Fibroblast of peridontal ligament (primary cell): ENCODE measurements around the gene FAM3A.
"Not testable (repeated sequence)": the region's sequence is repeated elsewhere in the genome, so short reads cannot be mapped to it uniquely, and the experiment has no call there.

Source experiments
- DNase-seq: peaks from one replicate; pipeline ENCODE4 v3.0.0-alpha.2; 2010; ENCODE audit errors: extremely low read depth

The FAM3A gene

DNA sequence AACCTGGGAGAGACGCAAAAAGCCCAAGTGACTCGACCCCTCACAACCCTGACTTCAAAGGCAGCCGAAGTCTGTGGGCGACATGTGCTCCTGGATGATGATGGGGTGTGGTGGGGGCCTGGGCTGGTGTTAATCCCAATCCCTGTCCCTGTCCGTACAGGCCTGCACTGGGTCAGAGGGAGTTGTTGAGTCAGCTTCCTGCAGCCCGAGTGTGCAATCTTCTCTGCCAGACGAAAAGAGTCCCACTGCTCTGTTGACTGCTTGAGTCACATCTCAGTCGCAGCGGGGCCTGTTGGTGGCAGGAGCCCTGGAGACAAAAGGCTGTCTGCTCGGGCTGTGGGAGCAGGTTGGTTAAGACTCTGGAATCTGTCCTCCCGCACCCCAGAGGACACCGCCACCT is 10.3 kb downstream of the FAM3A start:
- no peak for DNase-seq

DNA sequence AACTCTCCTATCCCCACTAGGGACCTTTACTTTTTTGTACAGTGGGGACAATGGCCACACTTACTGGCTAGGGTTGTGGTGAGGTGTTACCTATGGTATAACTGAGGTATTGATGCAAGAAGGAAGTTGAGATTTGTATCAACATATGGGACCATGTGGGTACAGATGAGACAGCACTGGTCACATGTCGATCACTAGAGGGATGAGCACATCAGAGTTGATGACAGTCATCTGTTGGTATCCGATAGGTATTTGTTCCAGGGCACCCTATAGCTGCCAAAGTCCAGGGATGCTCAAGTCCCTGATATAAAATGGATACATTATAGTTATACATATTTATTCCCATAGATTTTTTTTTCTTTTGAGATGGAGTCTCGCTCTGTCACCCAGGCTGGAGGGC is 13.0 kb downstream of the FAM3A start:
- no peak for DNase-seq

DNA sequence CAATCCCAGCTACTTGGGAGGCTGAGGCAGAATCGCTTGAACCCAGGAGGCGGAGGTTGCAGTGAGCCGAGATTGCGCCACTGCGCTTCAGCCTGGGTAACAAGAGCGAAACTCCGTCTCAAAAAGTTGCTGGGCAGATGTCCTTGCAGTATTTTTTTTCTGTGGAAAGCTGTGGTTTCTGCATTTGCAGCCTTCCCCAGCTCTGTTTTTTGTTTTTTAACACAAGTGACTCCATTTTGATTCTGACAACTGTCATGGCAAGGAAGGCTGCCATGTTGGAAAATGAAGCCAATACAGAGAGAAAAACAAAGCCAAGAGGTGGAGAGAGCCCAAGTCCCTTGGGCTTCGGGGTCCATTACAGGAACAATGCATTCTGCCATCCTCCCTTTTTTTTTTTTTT is 13.9 kb downstream of the FAM3A start:
- DNase-seq, result no peak

DNA sequence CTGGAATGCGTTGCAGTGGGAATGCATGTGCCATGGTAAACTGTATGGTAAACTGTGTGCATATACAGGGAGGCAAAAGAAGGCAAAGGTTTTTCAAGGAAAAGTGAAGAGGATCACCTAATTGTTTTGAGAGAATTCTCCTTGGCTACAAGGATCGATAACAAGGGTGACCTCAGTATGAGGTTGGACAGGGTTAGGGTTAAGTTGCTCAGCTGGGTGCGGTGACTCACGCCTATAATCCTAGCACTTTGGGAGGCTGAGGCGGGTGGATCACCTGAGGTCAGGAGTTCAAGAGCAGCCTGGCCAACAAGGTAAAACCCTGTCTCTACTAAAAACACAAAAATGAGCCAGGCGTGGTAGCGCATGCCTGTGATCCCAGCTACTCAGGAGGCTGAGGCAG is 14.6 kb downstream of the FAM3A start:
- DNase-seq, result not testable (repeated sequence)

DNA sequence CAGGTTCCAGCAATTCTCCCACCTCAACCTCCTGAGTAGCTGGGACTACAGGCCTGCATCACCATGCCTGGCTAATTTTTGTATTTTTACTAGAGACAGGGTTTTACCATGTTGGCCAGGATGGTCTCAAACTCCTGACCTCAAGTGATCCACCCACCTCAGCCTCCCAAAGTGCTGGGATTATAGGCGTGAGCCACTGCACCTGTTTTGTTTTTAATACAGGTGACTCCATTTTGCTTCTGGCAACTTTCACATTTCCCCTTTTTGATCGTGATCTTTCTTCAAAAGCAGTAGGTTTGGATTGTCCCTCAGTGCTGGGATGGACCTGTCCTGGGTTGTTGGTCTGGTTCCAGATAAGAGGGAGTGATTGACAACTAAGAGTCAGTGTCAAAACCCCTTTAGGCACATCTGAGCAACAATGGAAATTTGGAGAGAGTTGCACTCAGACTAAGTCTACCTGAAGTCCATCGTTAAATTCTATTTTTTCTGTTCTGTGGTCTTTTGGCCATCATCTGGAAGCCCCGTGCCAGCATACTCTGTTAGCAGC is 19.4 kb downstream of the FAM3A start:
- not testable (repeated sequence) for DNase-seq

DNA sequence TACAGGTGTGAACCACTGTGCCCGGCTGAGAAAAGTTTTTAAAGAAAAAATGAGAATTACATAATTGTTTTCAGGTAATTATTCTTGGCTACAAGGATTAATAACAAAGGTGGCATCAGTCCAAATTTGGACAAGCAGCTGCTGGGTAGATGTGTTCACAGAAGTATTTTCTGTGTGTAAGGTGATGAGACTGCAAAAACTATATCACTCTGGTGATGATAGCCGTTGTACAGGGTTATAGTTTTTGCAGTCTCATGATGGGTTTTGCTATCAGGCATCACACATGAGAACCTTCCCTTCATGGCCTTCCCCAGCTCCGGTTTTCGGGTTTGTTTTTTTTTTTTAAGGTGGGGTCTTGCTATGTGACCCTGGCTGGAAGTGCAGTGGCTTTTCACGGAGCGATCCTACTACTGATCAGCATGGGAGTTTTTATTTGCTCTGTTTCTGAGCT is 20.5 kb downstream of the FAM3A start:
- no peak for DNase-seq

DNA sequence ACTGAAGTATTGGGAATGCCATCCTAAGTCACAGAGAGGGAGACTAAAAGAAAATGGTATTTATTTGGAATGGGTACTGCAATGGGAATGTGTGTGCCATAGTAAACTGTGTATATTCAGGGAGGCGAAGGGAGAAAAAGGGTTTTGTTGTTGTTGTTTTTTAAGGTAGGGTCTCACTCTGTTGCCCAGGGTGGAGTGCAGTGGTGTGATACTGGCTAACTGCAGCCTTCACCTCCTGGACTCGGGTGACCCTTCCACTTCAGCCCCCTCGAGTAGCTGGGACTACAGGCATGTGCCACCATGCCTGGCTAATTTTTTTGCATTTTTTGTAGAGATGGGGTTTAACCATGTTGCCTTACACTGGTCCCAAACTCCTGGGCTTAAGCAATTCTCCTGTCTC is 21.3 kb downstream of the FAM3A start:
- DNase-seq, result no peak

DNA sequence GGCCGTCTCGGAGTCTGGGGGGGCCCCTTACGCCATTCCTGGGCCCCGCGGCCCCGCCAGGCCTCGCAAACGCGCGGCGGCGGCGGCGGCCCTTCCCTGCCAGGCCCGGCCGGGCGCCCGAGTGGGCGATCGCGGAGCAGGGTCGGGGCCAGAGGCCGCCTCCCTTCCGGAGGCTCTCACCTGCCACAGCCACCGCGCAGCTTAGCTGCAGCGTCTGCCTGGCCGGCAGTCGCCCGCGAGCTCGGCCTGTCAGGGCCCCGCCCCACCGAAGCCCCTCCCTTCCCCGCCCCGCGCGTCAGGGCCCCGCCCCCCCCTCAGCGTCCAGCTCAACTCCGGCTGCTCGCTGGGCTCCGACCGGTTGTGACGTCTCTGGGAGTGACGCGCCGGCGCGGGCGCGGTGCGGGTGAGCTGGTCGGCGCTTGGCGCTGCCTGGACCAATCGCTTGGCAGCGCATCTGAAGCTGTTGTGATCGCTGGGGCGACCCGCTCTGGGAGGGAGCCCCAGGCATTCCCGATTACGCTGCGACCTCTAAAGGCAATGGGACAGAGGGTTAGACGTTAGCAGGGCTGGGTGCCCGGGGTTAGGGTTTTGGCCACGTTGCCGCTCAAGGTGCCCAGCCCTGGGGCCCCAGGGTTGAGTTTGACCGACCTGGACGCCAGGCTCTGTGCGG is 25.5 kb downstream of the FAM3A start, which contains the start of gene SLC10A3:
SLC10A3 (minus strand) TSS at position 216 of the 670 bp plus-strand sequence. CDS start 1,689 bp downstream, outside the sequence.
- DNase-seq, result peak; percentile 88

DNA sequence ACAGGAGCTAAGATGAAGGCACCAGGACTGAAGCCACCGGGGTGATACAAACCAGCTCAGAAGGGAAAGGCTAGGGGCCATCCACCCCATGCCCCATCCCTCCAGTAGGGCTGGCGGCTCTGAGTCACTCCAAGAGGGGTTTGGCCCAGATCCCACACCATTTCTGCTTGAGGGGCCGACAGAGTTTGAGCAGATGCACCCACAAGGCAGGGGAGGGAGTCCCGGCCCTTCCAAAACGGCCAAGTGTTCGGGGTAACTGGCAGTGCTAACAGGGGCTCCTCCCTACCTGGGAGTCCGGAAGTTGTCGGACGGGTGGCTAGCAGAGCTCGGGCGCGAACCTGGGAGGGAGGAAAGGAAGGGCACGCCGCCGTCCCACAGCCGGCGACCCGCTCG is 26.0 kb downstream of the FAM3A start:
- DNase-seq, result peak; percentile 53

DNA sequence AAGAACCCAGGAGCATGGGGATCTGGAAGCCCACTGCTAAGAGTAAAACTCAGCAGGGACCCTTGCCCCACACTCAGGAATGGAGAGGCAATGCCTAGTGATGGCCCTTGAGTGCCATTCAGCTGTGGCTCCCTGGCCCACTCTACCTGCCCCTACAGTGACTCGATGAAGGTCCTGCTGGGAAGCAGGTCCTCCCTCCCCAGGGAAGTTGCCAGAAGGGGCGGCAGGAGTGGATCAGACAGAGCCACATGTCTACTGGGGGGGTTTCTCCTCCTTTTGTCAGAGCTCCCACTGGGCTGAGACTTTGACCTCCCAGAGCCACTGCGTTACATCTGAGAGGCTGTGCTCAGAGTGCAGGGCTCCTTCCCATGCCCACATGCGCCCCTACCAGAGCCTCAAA is 26.9 kb downstream of the FAM3A start:
- no peak for DNase-seq

DNA sequence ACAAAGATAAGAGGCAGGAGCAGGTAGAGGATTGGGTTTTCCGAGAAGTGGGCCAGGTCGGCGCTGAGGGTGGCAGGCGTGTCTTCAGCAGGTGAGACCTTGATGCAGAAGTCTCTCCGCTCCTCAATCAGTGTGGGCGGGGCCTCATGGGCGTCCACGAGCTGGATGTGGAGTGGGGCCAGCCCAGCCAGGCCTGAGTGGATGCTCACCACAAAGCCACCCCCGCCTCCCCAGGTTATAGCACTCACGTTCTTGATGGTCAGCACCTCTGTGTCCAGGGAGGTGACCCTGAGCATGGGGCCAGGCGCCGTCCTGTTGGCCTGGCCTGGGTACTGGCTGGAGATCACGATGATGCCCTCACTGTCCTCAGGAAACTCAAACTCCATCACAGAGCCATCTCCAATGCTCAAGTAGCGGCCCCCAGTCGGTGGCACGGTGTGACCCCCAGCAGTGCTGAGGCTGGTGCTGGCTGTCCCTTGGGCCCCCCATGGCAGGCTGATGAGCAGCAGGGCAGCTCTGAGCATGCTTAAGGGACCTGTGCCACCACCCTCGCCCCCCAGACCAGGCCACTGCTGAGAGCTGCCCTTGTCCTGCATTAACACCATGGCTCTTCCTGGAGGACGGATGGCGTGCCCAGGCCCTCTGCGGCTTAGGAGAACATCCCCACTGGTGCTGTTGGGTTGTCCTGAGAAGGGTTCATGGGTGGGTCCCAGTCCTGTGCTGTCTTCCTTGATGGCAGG is 27.5 kb downstream of the FAM3A start:
- DNase-seq, result no peak

DNA sequence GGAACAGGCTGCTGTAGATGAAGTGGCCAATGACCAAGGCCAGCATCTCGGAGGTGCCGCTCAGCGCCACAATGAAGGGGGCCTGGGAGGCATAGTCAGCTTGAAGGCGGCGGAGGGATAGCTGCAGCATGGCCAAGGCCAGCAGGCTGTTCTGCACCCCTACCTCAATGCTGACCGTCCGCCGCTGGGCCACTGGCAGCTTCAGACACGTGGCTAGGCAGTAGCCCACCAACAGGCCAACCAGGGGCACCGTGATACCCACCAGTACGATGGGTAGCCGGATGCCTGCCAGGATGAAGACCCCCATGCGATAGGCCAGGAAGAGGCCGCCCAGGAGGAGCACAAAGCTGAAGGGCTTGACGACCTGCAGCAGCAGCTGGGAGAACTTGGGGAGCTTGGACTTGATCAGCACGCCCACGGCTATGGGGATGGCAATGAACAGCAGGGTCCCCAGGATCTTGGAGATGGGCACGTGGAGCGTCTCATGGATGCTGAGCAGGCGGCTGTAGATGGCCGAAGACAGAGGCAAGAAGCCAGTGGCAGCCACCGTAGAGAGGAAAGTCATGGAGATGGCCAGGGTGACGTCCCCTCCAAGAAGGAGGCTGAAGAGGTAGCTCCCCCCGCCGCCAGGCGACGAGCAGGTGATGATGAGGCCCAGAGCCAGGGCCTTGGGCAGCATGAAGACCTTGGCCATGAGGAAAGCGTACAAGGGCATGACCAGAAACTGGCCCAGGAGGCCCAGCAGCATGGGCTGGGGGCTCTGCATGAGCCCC is 28.3 kb downstream of the FAM3A start:
- DNase-seq, result no peak

DNA sequence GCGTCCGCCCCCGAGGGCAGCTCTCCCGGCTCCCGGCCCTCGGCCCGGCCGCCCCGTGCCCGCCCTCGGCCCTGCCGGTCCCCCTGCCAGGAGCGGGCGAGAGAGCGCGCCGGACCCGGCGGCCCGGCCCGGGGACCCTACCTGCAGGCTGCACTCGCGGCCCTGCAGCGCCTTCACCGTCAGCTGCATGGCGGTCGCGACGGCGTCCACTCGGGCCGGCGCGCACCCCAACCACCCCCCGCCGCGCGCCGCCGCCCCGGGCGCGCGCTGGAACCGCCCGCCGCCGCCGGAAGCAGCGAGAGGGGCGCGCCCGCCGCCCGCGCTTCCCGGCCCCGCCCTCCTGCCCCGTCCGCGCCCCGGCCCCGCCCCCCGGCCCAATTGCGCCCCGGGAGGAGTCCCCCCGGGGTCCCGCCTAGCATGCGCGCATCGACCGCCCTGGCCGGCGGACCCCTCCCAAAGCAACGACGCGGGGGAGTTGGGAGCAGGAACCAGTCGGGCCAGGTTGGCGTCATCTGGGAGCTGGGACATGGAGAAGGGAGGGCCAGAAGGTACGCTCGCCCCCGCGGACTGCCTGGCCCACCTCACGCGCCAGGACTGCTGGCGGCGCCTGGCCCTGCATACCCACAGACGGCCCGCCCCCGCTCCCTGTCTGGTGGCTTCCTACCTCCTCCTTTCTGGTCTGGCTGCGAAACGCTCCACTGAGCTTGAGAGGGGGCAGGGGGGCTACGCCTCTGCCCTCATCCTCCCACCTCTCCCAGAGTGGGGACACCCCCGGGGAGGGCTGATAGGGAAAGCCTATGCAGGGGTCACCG is 29.4 kb downstream of the FAM3A start, which contains the start of gene UBL4A:
UBL4A (minus strand) TSS at position 220 of the 812 bp plus-strand sequence; CDS start at position 189, 31 bp downstream.
- no peak for DNase-seq

DNA sequence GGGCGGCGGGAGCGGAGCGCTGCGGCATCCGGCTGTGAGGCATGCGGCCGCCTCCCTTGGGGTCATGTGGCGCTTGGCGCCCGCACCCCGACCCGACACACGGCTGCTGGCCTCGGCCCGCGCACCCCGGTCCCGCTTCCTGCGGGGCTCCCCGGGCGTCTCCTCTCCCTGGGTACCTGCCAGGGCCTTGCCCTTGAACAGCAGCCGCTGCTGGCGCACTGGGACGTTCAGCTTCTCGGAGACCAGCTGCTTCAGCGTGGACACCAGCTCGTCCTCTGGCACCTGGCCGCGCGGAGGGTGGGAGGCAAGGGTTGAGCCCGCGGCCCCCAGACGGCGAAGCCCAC is 30.0 kb downstream of the FAM3A start:
- DNase-seq, result no peak

DNA sequence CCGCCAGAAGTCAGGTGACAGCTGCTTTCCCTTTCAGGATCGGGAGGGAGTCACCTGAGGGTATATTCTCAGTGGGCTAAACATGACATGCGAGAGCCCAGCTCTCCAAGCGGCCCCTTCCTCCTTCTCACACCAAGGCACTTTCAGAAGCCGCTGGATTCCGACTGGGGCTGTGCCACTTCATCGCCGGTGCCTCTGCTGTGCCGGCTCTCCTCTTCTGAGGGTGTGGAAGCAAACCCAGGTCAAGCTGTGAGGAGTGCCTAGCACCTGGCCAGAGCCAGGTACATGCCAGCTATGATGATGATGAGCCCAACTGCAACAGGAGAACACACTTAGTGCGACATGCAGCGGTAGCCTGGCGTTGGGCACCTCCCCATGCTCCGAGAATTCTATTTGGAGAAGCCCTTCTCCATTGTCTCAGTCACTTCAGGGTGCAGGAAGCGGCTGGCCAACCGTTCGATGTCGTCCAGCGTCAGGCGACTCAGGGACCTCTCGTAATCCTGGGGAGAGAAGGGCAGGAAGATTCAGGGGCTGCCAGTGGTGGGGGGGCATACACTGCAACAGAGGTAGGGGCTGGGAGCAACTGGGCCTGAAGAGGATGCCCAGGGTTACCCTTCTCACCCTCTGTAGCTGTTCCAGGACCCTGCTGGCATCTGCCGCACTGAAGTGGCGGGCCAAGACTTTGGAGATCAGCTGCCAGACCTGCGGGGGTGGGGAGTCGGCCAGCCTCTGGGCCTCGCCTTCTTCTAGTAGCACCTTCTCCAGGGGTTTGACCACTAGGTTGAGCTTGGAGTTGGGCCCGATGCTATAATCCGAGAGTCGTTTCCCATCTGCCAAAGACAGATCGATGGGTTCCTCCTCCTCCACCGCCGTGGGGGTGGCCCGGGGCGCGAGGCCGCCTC is 30.6 kb downstream of the FAM3A start:
- DNase-seq, result no peak

DNA sequence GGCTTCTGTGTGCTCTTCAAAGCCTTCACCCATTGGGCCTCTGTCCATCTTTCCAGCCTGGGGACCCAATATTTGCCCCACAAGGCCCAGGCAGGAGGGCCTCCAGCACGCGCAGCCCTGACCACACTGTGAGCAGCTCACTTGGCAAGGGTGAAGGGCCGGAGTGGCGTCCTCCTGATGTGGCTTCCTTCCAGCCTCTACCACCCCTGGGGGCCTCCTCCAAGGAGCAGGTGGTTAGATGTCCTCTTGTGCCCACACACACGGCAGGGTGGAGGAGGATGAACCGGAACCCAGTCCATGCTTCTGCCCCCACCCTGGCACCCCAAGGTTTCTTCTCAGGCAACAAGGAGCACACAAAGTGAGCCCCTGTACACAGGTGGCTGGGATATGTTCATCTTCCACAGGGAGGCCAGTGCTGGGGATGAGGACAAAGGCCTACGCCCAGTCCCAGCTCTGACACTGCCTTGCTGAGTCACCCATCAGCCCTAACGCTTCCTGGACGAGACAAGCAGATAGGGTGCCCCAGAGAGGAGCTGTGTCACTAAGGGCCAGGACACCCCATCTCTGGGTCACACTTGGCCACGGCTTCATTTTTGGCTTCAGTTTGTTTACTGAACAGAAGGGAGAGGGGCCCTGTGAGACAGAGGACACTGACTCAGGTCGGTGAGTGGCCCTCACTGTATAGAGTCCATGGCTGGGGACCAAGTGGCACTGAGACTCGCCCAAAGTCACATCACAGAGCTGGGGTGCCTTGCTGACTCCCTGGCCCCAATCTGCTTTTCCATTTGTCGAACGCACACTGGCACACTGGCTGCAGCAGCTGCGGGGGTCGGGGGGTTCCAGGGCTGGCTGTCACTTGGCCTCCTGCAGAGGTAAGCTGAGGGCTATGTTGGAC is 31.5 kb downstream of the FAM3A start:
- no peak for DNase-seq

DNA sequence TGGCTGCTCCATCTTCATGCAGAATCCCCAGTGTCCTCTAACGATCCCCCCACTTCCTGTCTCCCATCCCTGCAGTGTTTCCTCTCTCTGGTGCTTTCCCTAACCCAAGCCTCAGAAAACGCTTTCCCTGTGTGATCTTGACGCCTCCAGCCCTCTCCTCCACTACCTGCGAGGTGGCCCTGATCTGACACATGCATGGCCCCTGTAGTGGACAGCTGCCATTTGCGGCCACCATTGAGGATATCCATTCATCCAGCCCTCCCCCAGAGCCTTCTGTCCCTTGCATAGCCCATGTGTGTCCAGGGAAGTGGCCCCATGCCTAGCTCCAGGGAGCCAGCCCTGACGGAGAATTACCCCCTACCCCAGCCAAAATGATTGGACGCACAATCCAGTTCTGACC is 32.7 kb downstream of the FAM3A start:
- DNase-seq, result no peak

DNA sequence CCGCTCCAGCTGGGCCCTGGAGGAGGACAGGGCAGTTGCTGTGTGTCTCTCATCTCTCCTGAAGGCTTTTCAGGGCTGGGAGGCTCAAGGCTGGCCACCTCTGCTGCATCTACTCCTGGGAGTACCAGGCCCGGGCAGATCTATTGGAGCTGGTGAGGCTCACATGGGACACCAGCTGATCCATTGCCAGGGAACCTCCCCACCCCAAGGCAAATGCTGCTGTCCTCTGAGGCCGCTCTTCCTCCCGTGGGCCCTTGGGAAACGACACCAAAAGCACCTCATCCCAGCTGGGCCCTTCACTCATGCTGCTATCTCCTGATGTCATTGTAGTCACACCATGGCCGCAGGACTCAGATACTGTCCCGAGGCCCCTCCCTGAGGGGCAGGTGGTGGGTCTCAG is 33.2 kb downstream of the FAM3A start:
- no peak for DNase-seq

DNA sequence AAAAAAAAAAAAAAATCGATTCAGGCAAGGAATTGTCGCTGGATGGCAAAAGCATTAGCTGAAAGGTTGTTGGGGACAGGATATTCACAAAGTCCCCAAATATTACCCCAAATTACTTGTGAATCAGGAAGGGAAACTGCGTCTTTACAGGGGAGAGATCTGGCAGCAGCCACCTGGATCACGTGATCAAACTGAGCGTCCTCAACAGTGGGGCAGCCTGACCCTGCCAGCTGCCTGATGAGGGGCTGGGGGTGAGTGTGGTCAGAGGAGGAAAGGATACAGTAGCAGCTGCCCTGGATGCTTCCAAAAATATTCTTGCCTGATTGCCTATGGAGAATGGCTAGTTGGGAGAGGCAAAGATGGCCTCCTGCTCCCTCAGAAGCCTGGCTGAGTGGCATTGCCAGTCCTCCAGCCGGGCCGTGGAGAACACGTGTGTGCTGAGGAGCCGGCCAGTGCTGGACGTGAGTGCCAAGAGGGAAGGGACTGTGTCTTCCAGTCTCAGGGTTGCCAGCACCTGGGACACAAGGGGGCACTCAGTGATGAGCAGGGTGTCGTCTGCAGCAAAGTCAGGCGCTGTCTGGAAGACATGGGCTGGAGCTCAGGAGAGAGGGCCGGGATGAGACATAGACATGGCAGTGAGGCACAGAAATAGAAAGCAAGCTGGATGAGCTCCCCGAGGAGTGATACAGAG is 34.0 kb downstream of the FAM3A start:
- no peak for DNase-seq
